Measurements from ENCODE around the gene PRKCE.

Gene PRKCE

DNA sequence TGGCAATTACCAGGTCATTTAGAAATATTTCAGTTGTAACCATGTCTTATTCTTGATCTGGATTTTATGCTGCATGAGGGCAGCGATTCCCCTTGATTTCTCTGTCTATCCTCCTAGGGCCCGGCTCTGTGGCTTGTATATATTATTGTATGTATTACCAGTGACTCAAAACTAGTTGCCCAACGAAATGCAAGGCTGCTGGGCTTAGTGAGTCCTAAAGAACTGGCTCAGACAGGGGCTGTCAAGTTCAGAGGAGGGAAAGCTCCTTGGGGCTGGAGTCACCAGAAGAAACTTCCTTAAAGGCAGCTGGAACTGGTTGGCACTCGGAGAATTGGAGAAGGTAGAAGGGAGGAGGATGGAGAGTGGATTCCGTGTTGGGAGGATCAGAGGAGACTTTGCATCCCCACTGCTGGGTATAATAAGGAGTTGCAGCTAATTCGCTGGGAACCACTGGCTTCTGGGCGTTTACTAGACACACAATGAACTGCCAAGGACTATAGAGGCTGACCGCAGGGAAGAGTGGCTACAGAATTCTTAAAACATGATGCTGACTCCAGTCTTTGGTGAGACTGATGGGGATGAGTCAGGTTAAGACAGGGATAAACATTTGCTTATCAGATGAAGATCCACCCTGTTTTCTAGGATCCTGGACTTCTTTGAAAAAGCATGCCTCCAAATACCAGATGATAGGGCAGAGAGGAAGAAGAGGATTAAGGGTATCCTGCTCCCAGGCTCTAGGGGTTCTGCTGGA is 104.3 kb downstream of the PRKCE start:
- H3K27ac Mint-ChIP-seq: no peak overlapping the region
- DNase-seq (no peak), ATAC-seq (no peak)
- H3K27me3 Mint-ChIP-seq: no peaks in the 10 kb centered on the region
- peaks cover 4% of the 10 kb centered on the region for H3K4me1 Mint-ChIP-seq
- no peaks in the 10 kb centered on the region for H3K9me3 Mint-ChIP-seq
- H3K4me3 Mint-ChIP-seq: no peak overlapping the region

DNA sequence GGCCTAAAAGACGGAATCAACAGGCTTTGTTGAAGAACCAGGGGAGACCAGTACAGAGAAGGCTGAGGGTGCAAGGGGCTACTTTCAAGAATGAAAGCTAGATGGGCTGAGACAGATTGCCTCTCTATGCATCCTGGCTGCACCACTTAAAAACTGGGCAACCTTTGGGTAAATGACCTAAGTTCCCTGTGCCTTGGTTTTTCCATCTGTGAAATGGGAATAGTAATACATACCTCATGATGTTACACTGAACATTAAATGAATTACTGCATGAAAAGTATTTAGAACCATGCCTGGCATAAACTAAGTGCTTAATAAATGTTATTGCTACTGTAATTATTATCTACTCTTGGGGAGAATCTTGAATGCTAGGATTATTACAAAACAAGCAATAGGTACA is 106.5 kb downstream of the PRKCE start:
- Mint-ChIP-seq H3K4me1 (no peaks in the 10 kb centered on the region), H3K27me3 (no peaks in the 10 kb centered on the region), H3K4me3 (no peak overlapping the region), H3K27ac (no peak overlapping the region), H3K9me3 (no peaks in the 10 kb centered on the region)
- DNase-seq (no peak), ATAC-seq (no peak)

GRCh38 chr2:45759310-45759851 is 107.9 kb downstream of the PRKCE start:
- no peak overlapping the region for H3K27ac Mint-ChIP-seq
- H3K9me3 Mint-ChIP-seq: no peaks in the 10 kb centered on the region
- no peaks in the 10 kb centered on the region for H3K27me3 Mint-ChIP-seq
- no peak for DNase-seq
- ATAC-seq: no peak
- no peak overlapping the region for H3K4me3 Mint-ChIP-seq
- no peaks in the 10 kb centered on the region for H3K4me1 Mint-ChIP-seq

DNA sequence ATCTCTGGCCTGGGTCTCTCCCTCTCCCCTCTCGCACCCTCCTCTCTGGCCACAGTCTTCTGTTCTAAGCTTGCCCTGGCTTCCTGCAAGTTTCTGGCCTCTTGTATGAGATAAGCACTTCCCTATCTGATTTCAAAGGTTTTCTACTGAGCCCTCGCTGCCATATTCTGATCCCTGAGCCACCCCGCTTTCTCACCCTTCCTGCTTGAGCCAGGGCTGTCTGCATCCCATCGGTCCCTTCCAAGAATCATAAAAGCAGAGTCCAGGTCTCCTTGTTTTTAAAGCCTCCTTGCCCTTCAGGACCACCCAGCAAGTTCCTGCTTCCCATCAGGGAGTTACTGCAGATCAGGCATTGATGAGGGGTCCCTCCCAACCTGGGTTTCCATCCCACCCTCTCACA is 110.2 kb downstream of the PRKCE start:
- no peaks in the 10 kb centered on the region for H3K27me3 Mint-ChIP-seq
- DNase-seq (no peak), ATAC-seq (no peak)
- peak overlapping the region in 1 of 2 donors; percentile 4 for H3K27ac Mint-ChIP-seq
- no peaks in the 10 kb centered on the region for H3K4me1 Mint-ChIP-seq
- H3K9me3 Mint-ChIP-seq: no peaks in the 10 kb centered on the region
- no peak overlapping the region for H3K4me3 Mint-ChIP-seq

DNA sequence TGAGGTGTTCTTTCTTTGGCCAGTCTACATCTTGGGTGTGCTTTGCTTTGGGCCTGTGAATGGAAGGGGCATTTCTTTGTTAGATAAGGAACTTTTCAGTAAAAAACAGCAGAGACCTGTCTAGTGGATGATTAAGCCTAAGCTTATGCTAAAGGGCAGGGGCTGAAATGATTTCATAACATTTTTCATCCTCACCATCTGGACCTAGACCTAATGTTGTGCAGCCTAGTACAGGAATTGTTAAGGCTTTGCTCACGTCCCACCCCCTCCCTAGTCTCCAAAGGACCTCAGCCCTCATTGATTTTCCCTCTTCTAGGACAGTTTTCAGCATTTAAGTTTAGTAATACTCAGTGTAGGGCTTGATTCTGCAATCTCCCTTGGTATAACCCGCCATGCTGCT is 111.8 kb downstream of the PRKCE start:
- no peaks in the 10 kb centered on the region for H3K4me1 Mint-ChIP-seq
- ATAC-seq: no peak

DNA sequence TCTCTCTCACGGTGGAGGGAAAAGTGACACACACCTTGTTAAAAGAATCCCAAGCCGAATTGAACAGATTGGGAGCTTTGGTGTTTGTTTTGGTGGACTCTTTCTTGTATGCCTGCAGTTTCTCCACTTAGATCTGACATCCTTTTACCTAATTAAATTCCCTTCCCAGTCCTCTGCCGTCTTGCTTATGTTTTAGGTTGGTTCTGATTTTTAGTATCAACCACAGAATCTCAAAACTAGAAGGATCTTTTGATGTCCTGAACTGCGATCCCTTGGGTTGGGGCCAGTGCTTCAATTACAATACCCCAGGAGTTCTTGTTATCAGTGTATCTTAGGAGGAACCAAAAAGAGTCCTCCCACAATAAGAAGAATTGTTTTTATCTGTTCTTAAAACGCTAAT is 112.3 kb downstream of the PRKCE start:
- no peak for ATAC-seq
- no peak overlapping the region for H3K4me3 Mint-ChIP-seq
- no peak for DNase-seq
- H3K4me1 Mint-ChIP-seq: no peaks in the 10 kb centered on the region
- H3K9me3 Mint-ChIP-seq: no peaks in the 10 kb centered on the region
- H3K27me3 Mint-ChIP-seq: no peaks in the 10 kb centered on the region
- no peak overlapping the region for H3K27ac Mint-ChIP-seq

More for the DNA sequence above, 111.8 kb downstream of the PRKCE start:
- Mint-ChIP-seq H3K27ac (no peak overlapping the region), H3K9me3 (no peaks in the 10 kb centered on the region), H3K4me3 (no peak overlapping the region), H3K27me3 (no peaks in the 10 kb centered on the region)
- DNase-seq: no peak

GRCh38 chr2:45765007-45765727 is 113.7 kb downstream of the PRKCE start:
- Mint-ChIP-seq H3K4me1 (peaks cover 10% of the 10 kb centered on the region), H3K9me3 (no peaks in the 10 kb centered on the region), H3K4me3 (no peak overlapping the region), H3K27ac (no peak overlapping the region), H3K27me3 (no peaks in the 10 kb centered on the region)
- DNase-seq: no peak
- ATAC-seq: no peak

DNA sequence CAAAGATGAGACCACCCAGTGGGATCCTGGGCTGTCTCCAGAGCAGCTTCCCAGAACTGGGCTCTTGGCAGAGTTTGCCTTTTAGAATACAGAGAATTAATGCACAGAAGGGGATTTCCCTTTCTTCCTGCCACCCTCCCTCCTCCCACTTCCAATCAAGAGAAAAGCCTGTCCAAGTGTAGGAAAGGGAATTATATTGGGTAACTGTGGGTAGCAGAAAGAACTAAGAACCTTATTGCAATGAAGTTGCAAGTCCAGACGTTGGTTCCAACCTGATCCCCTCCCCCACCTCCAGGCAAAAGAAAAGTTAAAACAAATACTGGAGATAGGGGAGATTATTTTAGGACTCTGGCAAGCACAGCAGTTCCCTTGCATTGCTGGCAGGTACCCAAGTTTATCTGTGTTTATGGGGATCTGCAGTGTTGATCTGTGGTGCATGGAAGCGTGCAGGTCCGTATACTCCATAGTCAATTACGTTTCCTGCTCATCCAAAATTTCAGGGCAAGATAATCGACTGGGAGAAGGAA is 114.3 kb downstream of the PRKCE start:
- peaks cover 11% of the 10 kb centered on the region for H3K4me1 Mint-ChIP-seq
- ATAC-seq: no peak
- no peak overlapping the region for H3K27ac Mint-ChIP-seq
- no peaks in the 10 kb centered on the region for H3K9me3 Mint-ChIP-seq
- no peaks in the 10 kb centered on the region for H3K27me3 Mint-ChIP-seq
- DNase-seq: no peak
- no peak overlapping the region for H3K4me3 Mint-ChIP-seq

DNA sequence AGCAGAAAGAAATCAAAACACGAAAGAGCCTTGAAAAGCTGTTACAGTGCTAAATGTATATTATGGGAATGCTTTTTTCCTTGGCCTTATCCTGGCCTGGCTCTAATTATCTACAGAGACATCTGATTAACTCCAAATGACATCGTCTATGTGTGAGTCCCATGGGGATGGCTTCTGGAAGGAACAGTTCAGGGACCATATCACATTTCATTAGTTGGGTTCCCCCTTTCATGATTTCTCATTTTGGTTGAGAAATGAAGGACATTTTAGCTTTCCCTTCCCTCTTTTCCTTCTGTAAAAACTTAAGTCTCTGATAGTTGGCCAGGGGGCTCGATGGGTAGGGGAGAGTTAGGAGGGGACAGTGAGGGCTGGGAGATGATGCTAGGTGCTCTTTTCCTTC is 116.7 kb downstream of the PRKCE start:
- Mint-ChIP-seq H3K27me3 (no peaks in the 10 kb centered on the region), H3K4me1 (peaks cover 11% of the 10 kb centered on the region), H3K27ac (no peak overlapping the region), H3K9me3 (no peaks in the 10 kb centered on the region), H3K4me3 (no peak overlapping the region)
- no peak for DNase-seq
- ATAC-seq: no peak

- no peak for DNase-seq
Observed at GRCh38 chr2:45769056-45769455, 117.6 kb downstream of the PRKCE start.

GRCh38 chr2:45769854-45770576 is 118.5 kb downstream of the PRKCE start:
- Mint-ChIP-seq H3K27ac (no peak overlapping the region), H3K9me3 (no peaks in the 10 kb centered on the region), H3K27me3 (no peaks in the 10 kb centered on the region), H3K4me1 (peaks cover 11% of the 10 kb centered on the region), H3K4me3 (no peak overlapping the region)
- DNase-seq (no peak), ATAC-seq (no peak)

More at GRCh38 chr2:45769056-45769455, 117.6 kb downstream of the PRKCE start:
- ATAC-seq: no peak
- H3K9me3 Mint-ChIP-seq: no peaks in the 10 kb centered on the region
- no peak overlapping the region for H3K4me3 Mint-ChIP-seq
- peaks cover 11% of the 10 kb centered on the region for H3K4me1 Mint-ChIP-seq
- H3K27ac Mint-ChIP-seq: no peak overlapping the region
- H3K27me3 Mint-ChIP-seq: no peaks in the 10 kb centered on the region

DNA sequence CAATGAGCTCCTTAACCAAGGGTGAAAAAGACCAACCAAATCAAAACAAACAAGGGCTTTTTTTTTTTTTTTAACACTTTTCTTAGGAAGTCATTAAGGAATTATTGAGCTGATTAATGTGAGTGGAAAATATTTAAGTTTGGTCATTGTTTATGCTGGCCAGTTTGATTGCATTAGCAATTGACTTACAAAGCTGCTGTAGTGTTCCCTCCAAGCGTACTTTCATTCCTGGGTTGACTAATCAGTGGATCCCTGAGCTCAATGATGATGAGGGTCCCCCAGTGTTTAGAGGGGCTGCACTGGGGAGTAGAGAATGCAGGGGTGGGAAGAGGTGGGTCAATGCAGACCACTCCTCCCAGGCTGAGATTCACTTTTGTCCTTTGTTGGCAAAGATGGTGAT is 119.3 kb downstream of the PRKCE start:
- no peaks in the 10 kb centered on the region for H3K27me3 Mint-ChIP-seq
- ATAC-seq (no peak), DNase-seq (no peak)
- H3K9me3 Mint-ChIP-seq: no peaks in the 10 kb centered on the region
- no peak overlapping the region for H3K4me3 Mint-ChIP-seq
- peaks cover 11% of the 10 kb centered on the region for H3K4me1 Mint-ChIP-seq
- peak overlapping the region in 1 of 2 donors; percentile 95 for H3K27ac Mint-ChIP-seq

DNA sequence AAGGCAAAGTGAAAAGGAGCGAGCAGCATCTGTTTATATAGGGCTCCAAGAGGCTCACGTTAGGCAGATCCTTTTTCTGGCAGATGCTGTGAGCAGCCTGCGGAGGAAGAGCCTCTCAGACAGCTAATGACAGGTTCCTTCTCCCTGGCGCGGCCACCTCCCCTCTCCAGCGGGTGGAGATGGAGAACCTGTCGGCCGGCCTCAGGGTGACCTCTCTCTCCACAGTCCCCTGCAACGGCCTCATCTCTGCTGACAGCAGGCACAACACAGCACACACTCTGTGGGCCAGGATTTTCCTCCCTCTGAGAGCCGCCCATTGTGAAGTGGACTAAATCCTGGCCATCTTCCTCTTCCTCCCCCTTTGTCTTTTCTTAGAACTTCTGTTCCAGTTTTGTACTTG is 119.8 kb downstream of the PRKCE start:
- DNase-seq (no peak), ATAC-seq (no peak)
- Mint-ChIP-seq H3K4me1 (peaks cover 11% of the 10 kb centered on the region), H3K9me3 (no peaks in the 10 kb centered on the region), H3K27me3 (no peaks in the 10 kb centered on the region), H3K27ac (peak overlapping the region in 1 of 2 donors; percentile 95), H3K4me3 (no peak overlapping the region)

DNA sequence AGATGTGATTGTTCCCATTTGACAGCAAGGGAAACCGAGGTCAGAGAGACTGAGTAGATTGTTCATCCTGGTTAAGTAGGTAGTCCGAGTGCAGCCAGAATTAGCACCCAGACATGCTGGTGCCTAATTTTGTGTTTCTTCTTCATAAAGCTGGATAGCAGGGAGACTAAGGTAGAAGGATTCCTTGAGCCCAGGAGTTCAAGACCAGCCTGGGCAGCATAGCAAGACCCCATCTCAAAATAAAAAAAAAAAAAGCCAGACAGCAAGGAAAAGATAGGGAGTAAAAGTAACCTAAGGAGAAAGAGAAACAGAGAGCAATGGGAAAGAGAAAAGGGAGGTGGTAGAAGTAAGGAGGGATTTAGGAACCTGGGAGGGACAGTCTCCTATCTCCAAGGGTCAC is 120.6 kb downstream of the PRKCE start:
- Mint-ChIP-seq H3K27ac (no peak overlapping the region), H3K27me3 (no peaks in the 10 kb centered on the region), H3K4me3 (no peak overlapping the region), H3K9me3 (no peaks in the 10 kb centered on the region), H3K4me1 (peaks cover 11% of the 10 kb centered on the region)
- ATAC-seq (no peak), DNase-seq (no peak)

GRCh38 chr2:45773909-45774308 is 122.4 kb downstream of the PRKCE start:
- Mint-ChIP-seq H3K4me1 (peaks cover 10% of the 10 kb centered on the region), H3K4me3 (no peak overlapping the region), H3K27ac (no peak overlapping the region), H3K9me3 (no peaks in the 10 kb centered on the region), H3K27me3 (no peaks in the 10 kb centered on the region)
- DNase-seq (no peak), ATAC-seq (no peak)
